Breast epithelium (tissue), 3 donors: Measurements from ENCODE around the gene RRAD.

ENCODE experiments used
- POLR2A ChIP-seq: fragments of 450-650 bp; IDR thresholded peaks from one replicate; pipeline ENCODE4 v1.6.1; 2016; ENCODE audit warnings: antibody characterized with exemption, mild to moderate bottlenecking, moderate library complexity
- POLR2AphosphoS5 ChIP-seq, 3 donors: sonication (generic); formaldehyde crosslinking; IDR thresholded peaks; one replicate each; pipeline ENCODE4 v1.6.1; 2017; ENCODE audit warnings: antibody characterized with exemption in 3 of 3
- TF ChIP-seq, protein P1 (sequence below), 3 donors: fragments of 450-650 bp; IDR thresholded peaks; one replicate each; pipeline ENCODE4 v1.5.1; 2016 to 2017; ENCODE audit warnings: antibody characterized with exemption in 3 of 3, mild to moderate bottlenecking in 3 of 3, moderate library complexity in 3 of 3

DNA sequence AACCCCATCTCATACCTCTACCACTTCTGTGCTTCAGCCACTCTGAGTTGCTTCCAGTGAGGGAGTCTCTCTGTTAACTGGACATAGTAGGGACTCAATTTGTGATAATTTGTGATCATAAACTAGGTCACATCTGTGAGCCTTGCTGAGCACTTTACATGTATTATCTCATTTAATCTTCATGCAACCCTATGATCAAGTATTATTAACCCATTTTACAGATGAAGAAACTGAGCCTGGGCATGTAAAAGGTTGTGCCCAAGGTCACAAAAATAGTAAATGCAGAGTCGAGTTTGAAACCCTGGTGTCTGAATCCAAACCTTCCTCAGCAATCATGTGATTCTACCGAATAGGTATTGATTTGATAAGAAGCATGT, 26.4 kb downstream of the RRAD start:
- TF ChIP-seq, protein P1, sequence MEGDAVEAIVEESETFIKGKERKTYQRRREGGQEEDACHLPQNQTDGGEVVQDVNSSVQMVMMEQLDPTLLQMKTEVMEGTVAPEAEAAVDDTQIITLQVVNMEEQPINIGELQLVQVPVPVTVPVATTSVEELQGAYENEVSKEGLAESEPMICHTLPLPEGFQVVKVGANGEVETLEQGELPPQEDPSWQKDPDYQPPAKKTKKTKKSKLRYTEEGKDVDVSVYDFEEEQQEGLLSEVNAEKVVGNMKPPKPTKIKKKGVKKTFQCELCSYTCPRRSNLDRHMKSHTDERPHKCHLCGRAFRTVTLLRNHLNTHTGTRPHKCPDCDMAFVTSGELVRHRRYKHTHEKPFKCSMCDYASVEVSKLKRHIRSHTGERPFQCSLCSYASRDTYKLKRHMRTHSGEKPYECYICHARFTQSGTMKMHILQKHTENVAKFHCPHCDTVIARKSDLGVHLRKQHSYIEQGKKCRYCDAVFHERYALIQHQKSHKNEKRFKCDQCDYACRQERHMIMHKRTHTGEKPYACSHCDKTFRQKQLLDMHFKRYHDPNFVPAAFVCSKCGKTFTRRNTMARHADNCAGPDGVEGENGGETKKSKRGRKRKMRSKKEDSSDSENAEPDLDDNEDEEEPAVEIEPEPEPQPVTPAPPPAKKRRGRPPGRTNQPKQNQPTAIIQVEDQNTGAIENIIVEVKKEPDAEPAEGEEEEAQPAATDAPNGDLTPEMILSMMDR (IDR thresholded peaks at IDR 0.05), result no peak
- TF ChIP-seq POLR2A (no peak), POLR2AphosphoS5 (IDR thresholded peaks at IDR 0.05) (no peak)
